Glutamatergic neuron (in vitro differentiated cells): ENCODE results near the gene ZNF878. TPM values are rescaled to one million over a fixed set of nuclear protein-coding genes. Genes with fewer than 3 reads are reported as not detected.
A peak's percentile ranks its signal among the peaks of the same experiment; 100 is the strongest.

ENCODE experiments used
- DNase-seq: peaks from one replicate; pipeline ENCODE4 v3.0.0; 2022
- H3K27ac Mint-ChIP-seq: one replicate; pipeline ENCODE4 v1.8.0; 2020; ENCODE audit warnings: mild to moderate bottlenecking, mixed read lengths, inconsistent platforms; ENCODE audit not compliant: unreplicated experiment
- H3K27me3 Mint-ChIP-seq: one replicate; pipeline ENCODE4 v1.8.0; 2020; ENCODE audit warnings: mild to moderate bottlenecking, moderate library complexity, mixed read lengths, inconsistent platforms; ENCODE audit not compliant: unreplicated experiment
- H3K36me3 Mint-ChIP-seq: one replicate; pipeline ENCODE4 v1.8.0; 2020; ENCODE audit warnings: mild to moderate bottlenecking, mixed read lengths, inconsistent platforms; ENCODE audit not compliant: unreplicated experiment
- H3K4me1 Mint-ChIP-seq: one replicate; pipeline ENCODE4 v1.8.0; 2020; ENCODE audit warnings: mild to moderate bottlenecking, low read depth, mixed read lengths, inconsistent platforms; ENCODE audit not compliant: unreplicated experiment
- H3K4me3 Mint-ChIP-seq: one replicate; pipeline ENCODE4 v1.8.0; 2020; ENCODE audit warnings: mild to moderate bottlenecking, mixed read lengths, inconsistent platforms; ENCODE audit not compliant: unreplicated experiment
- H3K9me3 Mint-ChIP-seq: one replicate; pipeline ENCODE4 v1.8.0; 2020; ENCODE audit warnings: mild to moderate bottlenecking, moderate library complexity, mixed read lengths, inconsistent platforms; ENCODE audit not compliant: unreplicated experiment
- total RNA-seq: library from RNA; stranded (reverse); fragmentation: NEBNext Ultra II Directional; extraction: Animal tissue kit (Norgen Biotek cat#: 25700); gene quantifications from one replicate; pipeline ENCODE4 v1.2.1, GENCODE V29; 2021; ENCODE audit not compliant: unreplicated experiment
- TF ChIP-seq, protein P1 (sequence below): fragments of 200-600 bp; sonication (generic); IDR thresholded peaks from one replicate; pipeline ENCODE4 v1.5.0; 2021; ENCODE audit not compliant: partially characterized antibody, unreplicated experiment

ZNF878 gene
- total RNA-seq, 1 donor from 2014 or later, result 1.6 TPM

DNA sequence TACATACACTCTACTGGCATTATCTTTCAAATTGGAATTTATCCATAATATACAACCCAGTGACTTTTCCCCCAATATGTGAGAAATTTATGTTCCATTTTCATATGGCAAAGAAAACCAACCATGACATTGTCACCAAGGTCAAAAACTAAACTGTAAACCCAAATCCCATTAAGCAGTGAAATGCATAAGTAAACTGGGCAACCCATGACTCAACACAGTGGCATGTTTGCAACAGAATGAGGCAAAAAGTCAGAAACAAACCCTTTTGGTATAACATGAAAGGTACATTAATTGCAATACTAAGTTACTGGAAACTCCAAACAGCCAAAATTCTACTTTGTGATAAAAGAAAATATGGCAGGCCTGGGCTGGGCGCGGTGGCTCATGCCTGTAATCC is 4.9 kb downstream of the ZNF878 start:
- Mint-ChIP-seq H3K9me3 (peaks cover 8% of the 10 kb centered on the region), H3K4me3 (no peak overlapping the region), H3K36me3 (peaks cover 27% of the 10 kb centered on the region), H3K27ac (no peak overlapping the region), H3K27me3 (peaks cover 2% of the 10 kb centered on the region), H3K4me1 (peaks cover 3% of the 10 kb centered on the region)
- TF ChIP-seq, protein P1, sequence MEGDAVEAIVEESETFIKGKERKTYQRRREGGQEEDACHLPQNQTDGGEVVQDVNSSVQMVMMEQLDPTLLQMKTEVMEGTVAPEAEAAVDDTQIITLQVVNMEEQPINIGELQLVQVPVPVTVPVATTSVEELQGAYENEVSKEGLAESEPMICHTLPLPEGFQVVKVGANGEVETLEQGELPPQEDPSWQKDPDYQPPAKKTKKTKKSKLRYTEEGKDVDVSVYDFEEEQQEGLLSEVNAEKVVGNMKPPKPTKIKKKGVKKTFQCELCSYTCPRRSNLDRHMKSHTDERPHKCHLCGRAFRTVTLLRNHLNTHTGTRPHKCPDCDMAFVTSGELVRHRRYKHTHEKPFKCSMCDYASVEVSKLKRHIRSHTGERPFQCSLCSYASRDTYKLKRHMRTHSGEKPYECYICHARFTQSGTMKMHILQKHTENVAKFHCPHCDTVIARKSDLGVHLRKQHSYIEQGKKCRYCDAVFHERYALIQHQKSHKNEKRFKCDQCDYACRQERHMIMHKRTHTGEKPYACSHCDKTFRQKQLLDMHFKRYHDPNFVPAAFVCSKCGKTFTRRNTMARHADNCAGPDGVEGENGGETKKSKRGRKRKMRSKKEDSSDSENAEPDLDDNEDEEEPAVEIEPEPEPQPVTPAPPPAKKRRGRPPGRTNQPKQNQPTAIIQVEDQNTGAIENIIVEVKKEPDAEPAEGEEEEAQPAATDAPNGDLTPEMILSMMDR, result no peak
- no peak for DNase-seq

DNA sequence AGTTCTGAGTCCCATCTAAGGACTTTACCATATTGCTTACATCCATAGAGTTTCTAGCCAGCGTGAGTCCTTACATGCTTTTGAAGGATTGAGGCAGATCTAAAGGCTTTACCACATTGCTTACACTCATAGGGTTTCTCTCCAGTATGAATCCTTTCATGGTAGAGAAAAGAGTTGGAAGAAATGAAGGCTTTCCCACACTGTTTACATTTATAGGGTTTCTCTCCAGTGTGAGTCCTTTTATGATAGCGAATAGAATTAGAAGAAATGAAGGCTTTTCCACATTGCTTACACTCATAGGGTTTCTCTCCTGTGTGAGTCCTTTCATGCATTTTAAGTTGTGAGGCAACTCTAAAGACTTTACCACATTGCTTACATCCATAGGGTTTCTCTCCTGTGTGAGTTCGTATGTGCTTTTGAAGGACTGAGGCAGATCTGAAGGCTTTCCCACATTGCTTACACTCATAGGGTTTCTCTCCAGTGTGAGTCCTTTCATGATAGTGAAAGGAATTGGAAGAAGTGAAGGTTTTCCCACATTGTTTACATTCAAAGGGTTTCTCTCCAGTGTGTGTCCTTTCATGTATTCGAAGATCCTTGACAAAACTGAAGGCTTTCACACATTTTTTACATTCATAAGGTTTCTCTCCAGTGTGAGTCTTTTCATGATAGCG is 8.9 kb downstream of the ZNF878 start:
- no peak overlapping the region for H3K27ac Mint-ChIP-seq
- peaks cover 38% of the 10 kb centered on the region for H3K36me3 Mint-ChIP-seq
- H3K27me3 Mint-ChIP-seq, result peaks cover 2% of the 10 kb centered on the region
- H3K4me3 Mint-ChIP-seq, result no peak overlapping the region
- no peaks in the 10 kb centered on the region for H3K4me1 Mint-ChIP-seq
- no peak for DNase-seq
- TF ChIP-seq, protein P1, result no peak
- H3K9me3 Mint-ChIP-seq, result peaks cover 12% of the 10 kb centered on the region

DNA sequence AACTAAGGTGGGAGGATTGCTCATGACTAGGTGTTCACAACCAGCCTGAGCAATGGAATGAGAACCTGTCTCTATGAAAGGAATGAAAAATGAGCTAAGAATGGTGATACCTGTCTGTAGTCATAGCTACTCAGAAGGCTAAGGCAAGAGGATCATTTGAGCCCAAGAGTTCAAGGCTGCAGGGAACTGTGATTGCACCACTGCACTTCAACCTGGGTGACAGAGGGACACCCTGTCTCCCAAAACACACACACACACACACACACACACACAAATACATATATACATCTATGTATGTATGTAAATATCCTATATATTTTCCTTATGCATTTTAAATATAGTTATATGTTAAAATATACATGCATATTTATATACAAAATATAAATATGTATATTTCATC is 9.9 kb downstream of the ZNF878 start:
- peaks cover 12% of the 10 kb centered on the region for H3K9me3 Mint-ChIP-seq
- peaks cover 38% of the 10 kb centered on the region for H3K36me3 Mint-ChIP-seq

DNA sequence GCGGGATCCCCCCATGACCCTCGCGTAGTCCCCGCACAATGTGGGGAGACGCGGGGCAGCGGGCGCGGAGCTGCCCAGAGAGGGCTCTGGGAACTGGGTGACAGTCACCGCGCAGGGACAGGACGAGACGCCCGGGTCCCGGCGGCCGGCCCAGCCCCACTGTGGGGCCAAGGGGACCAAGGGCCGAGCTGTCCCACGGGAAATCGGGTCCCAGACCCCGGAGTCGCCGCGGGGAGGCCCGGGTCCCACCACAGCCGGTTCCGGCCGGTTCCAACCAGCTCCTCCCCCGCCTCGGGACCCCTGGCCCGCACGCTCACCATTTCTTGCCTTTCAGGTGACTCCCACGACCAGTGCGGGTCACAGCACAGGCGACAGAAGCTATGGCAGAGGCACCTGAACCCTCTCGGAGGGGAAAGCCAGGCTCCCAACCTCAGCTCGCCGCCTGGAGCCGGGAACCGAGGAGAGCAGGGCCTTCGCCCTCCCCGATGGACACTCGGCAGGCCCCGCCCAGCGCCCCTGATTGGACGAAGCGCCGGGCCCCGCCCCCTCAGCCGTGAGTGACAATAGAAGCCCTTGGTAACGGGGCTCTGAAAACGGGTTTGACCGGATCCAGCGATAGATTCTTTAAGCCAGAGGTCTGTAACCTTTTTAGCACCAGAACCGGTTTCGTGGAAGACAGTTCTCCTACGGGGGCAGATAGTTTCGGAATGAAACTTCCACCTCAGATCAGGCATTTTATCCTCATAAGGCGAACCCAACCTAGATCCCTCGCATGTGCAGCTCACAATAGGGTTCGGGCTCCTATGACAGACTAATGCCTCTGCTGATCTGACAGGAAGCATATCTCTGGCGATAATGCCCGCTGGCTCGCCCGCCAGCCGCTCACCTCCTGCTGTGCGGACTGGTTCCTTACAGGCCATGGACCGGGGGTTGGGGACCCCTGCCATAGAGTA is 17.3 kb downstream of the ZNF878 start, which contains the start of gene ZNF433:
TSS of gene ZNF433 (minus strand) at position 460 of the 953 bp plus-strand sequence. CDS start at position 320, 140 bp downstream.
- peak within 1 kb of the TSS; percentile 92 for H3K4me3 Mint-ChIP-seq
- DNase-seq, result peak; percentile 99
- peak within 1 kb of the TSS; percentile 96 for H3K27ac Mint-ChIP-seq
- peaks cover 4% of the 10 kb centered on the region for H3K4me1 Mint-ChIP-seq
- H3K9me3 Mint-ChIP-seq, result peaks cover 2% of the 10 kb centered on the region
- TF ChIP-seq, protein P1, result no peak
- no peaks in the 10 kb centered on the region for H3K27me3 Mint-ChIP-seq
- H3K36me3 Mint-ChIP-seq, result peaks cover 11% of the 10 kb centered on the region

More for the DNA sequence above, 9.9 kb downstream of the ZNF878 start:
- no peak overlapping the region for H3K4me3 Mint-ChIP-seq
- no peak overlapping the region for H3K27ac Mint-ChIP-seq
- no peak for DNase-seq
- H3K4me1 Mint-ChIP-seq, result no peaks in the 10 kb centered on the region
- peaks cover 2% of the 10 kb centered on the region for H3K27me3 Mint-ChIP-seq
- TF ChIP-seq, protein P1, result no peak

DNA sequence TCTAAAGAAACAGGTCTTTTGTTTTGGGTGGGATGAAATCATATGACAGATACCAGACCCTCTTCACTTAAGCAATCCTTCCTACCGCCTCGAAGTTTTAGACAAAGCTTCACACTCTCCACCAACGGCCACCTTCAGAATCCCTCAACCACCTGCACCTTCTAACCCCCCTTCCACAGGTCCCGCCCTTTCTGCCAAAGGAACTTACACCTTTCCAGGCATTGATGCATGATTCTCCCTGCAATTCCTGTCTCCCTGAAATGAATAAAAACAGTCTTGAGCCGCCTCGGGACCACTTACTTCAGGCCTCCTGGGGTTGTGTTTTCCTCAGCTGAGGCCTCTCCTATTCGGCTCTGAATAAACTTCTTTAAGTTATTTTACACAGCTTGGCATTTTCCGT is 18.1 kb downstream of the ZNF878 start:
- Mint-ChIP-seq H3K27ac (peak overlapping the region; percentile 65), H3K27me3 (no peaks in the 10 kb centered on the region), H3K36me3 (peaks cover 11% of the 10 kb centered on the region), H3K9me3 (peaks cover 2% of the 10 kb centered on the region), H3K4me3 (peak overlapping the region; percentile 84), H3K4me1 (peaks cover 4% of the 10 kb centered on the region)
- no peak for DNase-seq
- TF ChIP-seq, protein P1, result no peak
